GM08714 (cell line): ENCODE measurements around the gene ARF3.

Experiments used
- H3K4me3 ChIP-seq: fragments of 200-500 bp; sonication (Bioruptor generic); 2 replicates; pipeline ENCODE4 v1.5.1; 2014; ENCODE audit warnings: mild to moderate bottlenecking, low read length, inconsistent platforms
- ZNF274 ChIP-seq: IDR thresholded peaks from 2 replicates; pipeline ENCODE4 v1.6.1; 2012; ENCODE audit warnings: mild to moderate bottlenecking, low read depth, low read length

The ARF3 gene

GRCh38 chr12:48991247-48992050 is 34.2 kb upstream of the ARF3 start:
- no peak overlapping the region for H3K4me3 ChIP-seq
- no peak for TF ChIP-seq ZNF274

- no peak for TF ChIP-seq ZNF274
- H3K4me3 ChIP-seq: no peak overlapping the region
These were observed 33.3 kb upstream of the ARF3 start for GRCh38 chr12:48990552-48990951.

- TF ChIP-seq ZNF274: no peak
- no peak overlapping the region for H3K4me3 ChIP-seq
These were observed 30.9 kb upstream of the ARF3 start for GRCh38 chr12:48988030-48988649.

- no peak for TF ChIP-seq ZNF274
- H3K4me3 ChIP-seq: no peak overlapping the region
These were observed 29.5 kb upstream of the ARF3 start for GRCh38 chr12:48986720-48987291.

GRCh38 chr12:48985901-48986300 is 28.6 kb upstream of the ARF3 start:
- TF ChIP-seq ZNF274: no peak
- no peak overlapping the region for H3K4me3 ChIP-seq

GRCh38 chr12:48985475-48985897 is 28.2 kb upstream of the ARF3 start:
- no peak overlapping the region for H3K4me3 ChIP-seq
- no peak for TF ChIP-seq ZNF274

GRCh38 chr12:48982397-48983080 is 25.3 kb upstream of the ARF3 start:
- H3K4me3 ChIP-seq: no peak overlapping the region
- TF ChIP-seq ZNF274: no peak

GRCh38 chr12:48981757-48982157 is 24.5 kb upstream of the ARF3 start:
- no peak overlapping the region for H3K4me3 ChIP-seq
- TF ChIP-seq ZNF274: no peak

- H3K4me3 ChIP-seq: no peak overlapping the region; the same call in 1 of the 2 replicates
These were observed 23.9 kb upstream of the ARF3 start for GRCh38 chr12:48980953-48981756.

GRCh38 chr12:48980389-48980952 is 23.2 kb upstream of the ARF3 start:
- TF ChIP-seq ZNF274: no peak
- peak overlapping the region; percentile 15; the same call in 1 of the 2 replicates for H3K4me3 ChIP-seq

More at GRCh38 chr12:48980953-48981756, 23.9 kb upstream of the ARF3 start:
- TF ChIP-seq ZNF274: no peak

- peak overlapping the region; percentile 15; the same call in 1 of the 2 replicates for H3K4me3 ChIP-seq
- no peak for TF ChIP-seq ZNF274
These were observed 22.5 kb upstream of the ARF3 start for GRCh38 chr12:48979602-48980388.

- no peak for TF ChIP-seq ZNF274
- H3K4me3 ChIP-seq: peak overlapping the region; percentile 15; the same call in 1 of the 2 replicates
These were observed 21.7 kb upstream of the ARF3 start for GRCh38 chr12:48978741-48979601.
